ENCODE results near the gene PPRC1. TPM values are rescaled to one million over a fixed set of nuclear protein-coding genes. Genes with fewer than 3 reads are reported as not detected.

Gene PPRC1
- total RNA-seq, 4 donors from 2014 or later: 11.7 to 27.5 (median 16.6) TPM

DNA sequence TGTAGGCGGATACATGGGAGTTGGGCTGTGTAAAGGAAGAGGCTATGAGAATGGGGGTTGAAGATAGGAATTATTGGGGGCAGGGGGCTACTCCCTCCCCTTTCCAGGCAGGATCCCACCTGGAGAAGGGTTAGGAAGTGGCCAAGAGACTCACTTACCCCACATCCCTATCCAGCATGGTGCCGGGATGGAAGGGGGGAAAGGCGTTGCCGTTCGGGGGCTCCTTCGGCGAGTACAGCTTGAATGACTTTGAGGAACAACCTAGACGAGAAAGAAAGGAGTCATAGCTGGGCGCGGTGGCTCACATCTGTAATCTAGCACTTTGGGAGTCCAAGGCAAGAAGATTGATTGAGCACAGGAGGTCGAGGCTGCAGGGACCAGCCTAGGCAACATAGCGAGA is 21.6 kb upstream of the PPRC1 start:
- no peak for TF ChIP-seq POLR2A (IDR thresholded peaks at IDR 0.05)
- TF ChIP-seq, protein P1, sequence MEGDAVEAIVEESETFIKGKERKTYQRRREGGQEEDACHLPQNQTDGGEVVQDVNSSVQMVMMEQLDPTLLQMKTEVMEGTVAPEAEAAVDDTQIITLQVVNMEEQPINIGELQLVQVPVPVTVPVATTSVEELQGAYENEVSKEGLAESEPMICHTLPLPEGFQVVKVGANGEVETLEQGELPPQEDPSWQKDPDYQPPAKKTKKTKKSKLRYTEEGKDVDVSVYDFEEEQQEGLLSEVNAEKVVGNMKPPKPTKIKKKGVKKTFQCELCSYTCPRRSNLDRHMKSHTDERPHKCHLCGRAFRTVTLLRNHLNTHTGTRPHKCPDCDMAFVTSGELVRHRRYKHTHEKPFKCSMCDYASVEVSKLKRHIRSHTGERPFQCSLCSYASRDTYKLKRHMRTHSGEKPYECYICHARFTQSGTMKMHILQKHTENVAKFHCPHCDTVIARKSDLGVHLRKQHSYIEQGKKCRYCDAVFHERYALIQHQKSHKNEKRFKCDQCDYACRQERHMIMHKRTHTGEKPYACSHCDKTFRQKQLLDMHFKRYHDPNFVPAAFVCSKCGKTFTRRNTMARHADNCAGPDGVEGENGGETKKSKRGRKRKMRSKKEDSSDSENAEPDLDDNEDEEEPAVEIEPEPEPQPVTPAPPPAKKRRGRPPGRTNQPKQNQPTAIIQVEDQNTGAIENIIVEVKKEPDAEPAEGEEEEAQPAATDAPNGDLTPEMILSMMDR (IDR thresholded peaks at IDR 0.05): no peak
- peaks cover 25 to 32% of the 10 kb centered on the region in 2 donors for H3K4me1 ChIP-seq
- H3K27me3 ChIP-seq: no peaks in the 10 kb centered on the region
- intact Hi-C loops (cut with DNase I): no loop called here
- H3K9me3 ChIP-seq: no peaks in the 10 kb centered on the region
- H3K36me3 ChIP-seq: peaks cover 49 to 50% of the 10 kb centered on the region in 2 donors
- 94 to 97% methylated on average over 12 of the region's 12 CpGs for WGBS, 2 donors
- no peak for DNase-seq
- no peak overlapping the region for H3K27ac ChIP-seq
- no peak overlapping the region for H3K4me3 ChIP-seq (replicated peaks in 1 of 3)

DNA sequence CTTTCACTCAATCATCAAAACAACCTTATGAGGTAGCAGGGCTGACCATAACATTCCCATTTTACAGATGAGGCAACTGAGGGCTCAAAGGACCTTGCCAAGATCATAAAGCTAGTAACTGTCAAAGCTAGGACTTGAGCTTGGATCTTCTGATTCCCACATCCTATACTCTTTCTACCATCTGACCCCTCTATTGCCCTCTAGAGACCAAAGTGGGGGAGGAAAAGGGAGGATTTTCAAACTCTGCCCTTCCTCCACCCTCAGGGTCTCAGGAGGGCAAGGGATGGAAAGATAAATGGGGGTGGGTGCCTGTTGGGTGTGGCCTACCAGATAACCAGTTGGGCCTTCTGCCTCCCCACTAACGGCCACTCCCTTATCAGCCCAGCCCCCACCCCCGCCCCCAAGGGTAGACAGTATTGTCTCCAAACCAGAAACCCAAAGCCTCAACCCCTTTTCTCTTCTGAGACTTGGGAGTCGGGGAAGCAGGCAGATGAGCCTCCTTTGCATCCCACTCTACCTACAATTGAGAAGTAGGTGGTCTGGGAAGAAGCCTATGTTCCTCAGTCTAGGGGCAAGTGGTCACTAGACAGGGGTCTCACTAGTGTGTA is 20.5 kb upstream of the PPRC1 start:
- Histone ChIP-seq H3K27me3 (no peaks in the 10 kb centered on the region), H3K27ac (no peak overlapping the region), H3K4me1 (peaks cover 34 to 43% of the 10 kb centered on the region in 2 donors), H3K36me3 (peaks cover 41 to 46% of the 10 kb centered on the region in 2 donors), H3K4me3 (replicated peaks in 1 of 3) (no peak overlapping the region), H3K9me3 (no peaks in the 10 kb centered on the region)
- TF ChIP-seq, protein P1 (IDR thresholded peaks at IDR 0.05): no peak
- no peak for TF ChIP-seq POLR2A (IDR thresholded peaks at IDR 0.05)
- intact Hi-C loops (cut with DNase I): no loop called here
- no peak for DNase-seq
- WGBS, 2 donors: 61 to 65% methylated on average over 3 of the region's 3 CpGs

DNA sequence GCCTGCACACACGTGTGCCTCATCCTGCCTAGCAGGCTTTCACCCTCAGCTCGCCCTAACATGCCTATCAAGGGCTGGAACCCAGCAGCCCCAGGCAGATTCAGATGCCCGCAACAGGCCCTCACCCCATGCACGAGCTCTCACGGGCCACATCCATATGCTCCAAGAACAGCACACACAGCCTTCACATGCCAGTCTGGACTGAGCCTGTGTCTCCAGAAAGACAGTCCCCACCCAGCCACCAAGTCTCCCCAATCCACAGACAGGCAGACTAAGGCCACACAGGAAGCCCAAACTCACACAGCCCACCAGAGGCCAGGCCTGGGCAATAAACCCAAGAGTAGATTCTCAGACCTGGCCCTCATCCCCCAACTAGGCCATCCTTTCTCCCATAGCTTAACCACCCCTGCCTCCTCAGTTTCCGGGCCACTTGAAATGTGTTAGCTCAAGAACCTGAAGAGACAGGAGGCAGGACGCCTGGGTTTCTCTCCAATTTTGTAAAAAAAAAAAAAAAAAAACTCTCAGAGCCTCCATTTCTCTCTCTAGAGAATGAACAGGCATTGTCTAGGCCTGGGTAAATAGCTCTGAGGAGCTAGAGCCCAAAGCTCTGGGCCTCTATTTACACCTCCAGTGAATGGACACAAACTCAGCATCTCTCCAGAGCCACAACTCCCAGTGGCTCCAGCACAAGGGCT is 19.4 kb upstream of the PPRC1 start:
- intact Hi-C loops (cut with DNase I): no loop called here
- WGBS, 2 donors: 51 to 58% methylated on average over 4 of the region's 7 CpGs
- no peak for DNase-seq
- peaks cover 30 to 35% of the 10 kb centered on the region in 2 donors for H3K36me3 ChIP-seq
- peak overlapping the region in 1 of 3 donors; percentile 61 for H3K4me3 ChIP-seq (replicated peaks in 1 of 3)
- TF ChIP-seq, protein P1 (IDR thresholded peaks at IDR 0.05): no peak
- no peak for TF ChIP-seq POLR2A (IDR thresholded peaks at IDR 0.05)
- H3K27ac ChIP-seq: peak overlapping the region in 1 of 3 donors; percentile 41
- no peaks in the 10 kb centered on the region for H3K9me3 ChIP-seq
- peaks cover 45 to 54% of the 10 kb centered on the region in 2 donors for H3K4me1 ChIP-seq
- no peaks in the 10 kb centered on the region for H3K27me3 ChIP-seq

DNA sequence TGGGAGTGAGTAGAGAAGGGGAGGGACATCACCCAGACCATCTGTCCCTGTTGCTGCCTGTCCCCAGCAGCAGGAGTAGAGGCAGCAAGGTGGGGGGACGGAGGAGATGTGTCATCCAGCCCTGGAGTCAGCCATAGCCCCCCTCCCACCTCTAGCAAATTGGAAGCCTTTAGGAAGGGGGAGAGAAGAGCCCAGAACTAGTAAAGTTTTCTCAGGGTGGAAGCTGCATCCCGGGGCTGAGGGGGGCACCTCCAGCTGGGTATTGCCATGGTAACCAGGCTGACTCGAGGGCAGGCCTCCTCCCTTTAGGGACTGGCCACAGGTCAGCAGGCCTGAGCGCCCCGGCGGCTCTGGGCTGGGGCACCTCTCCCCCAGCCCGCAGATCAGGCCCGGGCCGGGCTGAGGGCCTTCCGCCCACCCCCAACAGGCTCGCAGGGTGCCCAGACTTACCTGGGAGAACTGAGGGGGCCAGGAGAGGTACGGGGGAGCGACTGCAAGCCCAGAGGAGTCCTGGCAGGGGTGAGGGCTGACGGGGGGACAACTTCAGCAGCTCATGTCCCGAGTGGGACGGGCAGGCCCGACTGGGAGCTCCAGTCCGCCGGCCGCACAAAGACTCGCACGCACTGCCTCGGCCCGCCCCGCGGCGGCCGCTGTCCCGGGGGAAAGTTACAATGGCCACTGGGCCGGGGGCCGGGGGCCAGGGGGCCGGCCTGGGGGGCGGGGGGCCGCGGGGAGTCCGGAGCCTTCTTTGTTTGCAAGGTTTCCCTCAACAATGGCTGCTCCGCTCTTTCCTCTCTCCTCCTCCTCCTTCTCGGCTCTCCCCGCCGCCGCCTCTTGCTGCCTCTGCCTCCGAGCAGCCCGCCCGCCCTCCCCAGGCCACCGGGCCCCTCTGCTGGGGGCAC is 18.6 kb upstream of the PPRC1 start:
- peaks cover 22 to 27% of the 10 kb centered on the region in 2 donors for H3K36me3 ChIP-seq
- TF ChIP-seq, protein P1 (IDR thresholded peaks at IDR 0.05): no peak
- TF ChIP-seq POLR2A (IDR thresholded peaks at IDR 0.05): no peak
- H3K27me3 ChIP-seq: no peaks in the 10 kb centered on the region
- peak overlapping the region in 2 of 3 donors; percentile 41 to 61 for H3K27ac ChIP-seq
- no peaks in the 10 kb centered on the region for H3K9me3 ChIP-seq
- WGBS, 2 donors: 4% methylated on average over 12 to 20 of the region's 45 CpGs
- peak overlapping the region; percentile 7 to 61 (median 12) for H3K4me3 ChIP-seq (replicated peaks in 1 of 3)
- DNase-seq: peak; percentile 11 to 19
- intact Hi-C loops (cut with DNase I): no loop called here
- peaks cover 53 to 59% of the 10 kb centered on the region in 2 donors for H3K4me1 ChIP-seq
